HG03025 (cell line): ENCODE measurements around the gene SH3TC2.

Source experiments
- ATAC-seq: cut with Tn5 transposase; IDR thresholded peaks from one replicate; pipeline ENCODE4 v1.9.1; 2021; ENCODE audit warnings: mild to moderate bottlenecking, moderate library complexity; ENCODE audit not compliant: unreplicated experiment, low FRiP score

Gene SH3TC2

DNA sequence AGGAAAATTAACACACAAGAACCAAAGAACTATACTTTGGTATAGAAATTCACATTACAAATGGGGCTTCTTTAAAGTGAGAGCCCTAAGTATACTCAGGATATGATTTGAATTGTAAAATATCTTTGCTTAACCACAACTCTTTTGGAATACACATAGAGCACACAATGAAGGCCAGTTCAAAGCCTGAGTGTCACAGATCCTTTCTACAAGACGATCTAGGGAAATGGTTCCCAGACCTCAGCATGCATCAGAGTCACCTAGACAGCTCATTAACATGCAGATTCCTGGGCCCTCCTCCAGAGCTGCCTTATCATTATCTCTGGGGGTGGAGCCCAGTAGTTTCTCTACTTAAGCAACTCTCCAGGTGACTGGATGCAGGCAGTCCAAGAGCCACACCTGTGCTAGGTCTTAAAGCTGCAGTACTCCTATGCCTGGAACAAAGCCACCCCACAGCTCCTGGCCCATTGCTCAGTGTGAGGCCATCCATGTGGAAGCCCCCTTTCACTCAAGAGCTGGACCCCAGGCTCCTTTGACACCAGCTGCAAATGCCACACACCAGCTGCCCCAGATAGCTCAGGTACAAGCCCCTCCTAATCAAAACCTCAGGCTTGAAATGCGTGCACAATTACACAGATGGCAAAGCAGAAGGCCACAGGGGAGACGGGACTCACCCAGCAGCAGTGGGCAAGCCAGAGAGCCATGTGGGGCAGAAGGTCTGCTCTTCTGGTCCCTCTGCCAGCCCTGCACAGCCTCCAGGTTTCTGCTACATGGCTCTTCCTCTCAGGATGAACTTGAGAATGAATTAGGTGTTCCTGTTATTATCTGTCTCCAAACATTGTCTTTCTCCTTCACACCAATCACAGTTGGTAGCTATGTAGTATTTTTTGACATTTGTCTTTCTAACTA is 106.1 kb downstream of the SH3TC2 start:
- no peak for ATAC-seq
